HG03432 (cell line): Measurements from ENCODE around the gene UGP2.
"Not testable (repeated sequence)": the region's sequence is repeated elsewhere in the genome, so short reads cannot be mapped to it uniquely, and the experiment has no call there.

Source experiments
- ATAC-seq: cut with Tn5 transposase; IDR thresholded peaks from one replicate; pipeline ENCODE4 v1.9.1; 2021; ENCODE audit warnings: mild to moderate bottlenecking, moderate library complexity; ENCODE audit not compliant: unreplicated experiment

UGP2 gene

DNA sequence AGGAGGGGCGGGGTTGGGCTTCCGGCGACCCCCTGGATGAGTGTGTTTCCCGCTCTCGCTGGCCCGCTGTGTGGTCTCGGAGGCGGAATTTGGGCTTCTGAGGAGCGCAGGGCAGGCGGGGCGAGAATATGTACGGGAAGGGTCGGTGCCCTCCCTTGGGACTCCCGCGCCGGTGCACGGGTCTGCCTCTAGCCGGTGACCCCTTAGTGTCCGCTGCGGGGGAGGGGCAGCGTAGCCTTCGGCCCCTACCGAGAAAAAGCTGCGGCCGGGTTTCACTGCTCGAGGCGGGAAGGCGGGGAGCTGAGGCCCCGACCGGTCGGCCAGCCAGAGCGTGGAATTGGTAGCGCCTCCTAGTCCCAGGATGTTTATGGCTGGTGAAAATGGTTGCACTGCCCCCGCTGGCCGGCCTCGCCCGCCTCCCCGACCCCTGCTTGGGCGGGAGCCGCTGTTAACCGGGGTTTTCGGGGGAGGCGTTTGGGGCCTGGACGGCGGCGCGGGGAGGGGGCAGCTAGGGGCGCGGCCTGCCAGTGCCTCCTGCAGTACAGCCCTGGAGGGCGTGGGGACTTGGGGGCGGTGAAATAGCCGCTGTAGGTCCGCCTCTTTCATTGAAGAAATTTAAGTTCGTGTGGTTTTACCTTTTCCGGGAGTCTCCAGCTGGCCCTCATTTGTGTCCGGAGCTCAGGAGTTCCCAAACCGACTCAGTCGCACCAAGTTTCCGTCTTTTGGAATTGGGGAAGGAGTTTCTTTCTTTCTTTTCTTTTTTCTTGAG lies at the start of gene UGP2:
Gene UGP2 (plus strand): TSS at position 643 of the 769 bp plus-strand sequence. CDS start 290 bp downstream, outside the sequence.
- peak; percentile 70 for ATAC-seq

DNA sequence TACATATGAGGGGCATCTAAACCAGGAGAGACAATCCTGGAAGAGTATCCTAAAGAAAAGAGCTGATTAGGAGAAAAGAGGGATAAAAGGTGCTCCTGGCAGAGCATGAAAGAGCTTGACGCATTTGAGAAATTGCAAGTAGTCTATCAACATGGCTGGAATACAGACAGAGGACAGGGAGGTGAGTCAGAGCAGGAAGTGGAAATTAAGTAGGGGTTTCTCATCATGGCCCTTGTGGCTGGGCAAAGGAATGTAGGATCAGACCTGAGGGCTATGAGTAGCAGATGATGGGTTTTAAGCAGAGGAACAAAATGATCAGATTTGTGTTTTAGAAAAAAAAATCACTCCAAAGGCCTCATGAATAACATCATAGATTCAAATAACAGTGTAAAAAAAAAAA lies 49.2 kb upstream of the UGP2 start:
- ATAC-seq: no peak

DNA sequence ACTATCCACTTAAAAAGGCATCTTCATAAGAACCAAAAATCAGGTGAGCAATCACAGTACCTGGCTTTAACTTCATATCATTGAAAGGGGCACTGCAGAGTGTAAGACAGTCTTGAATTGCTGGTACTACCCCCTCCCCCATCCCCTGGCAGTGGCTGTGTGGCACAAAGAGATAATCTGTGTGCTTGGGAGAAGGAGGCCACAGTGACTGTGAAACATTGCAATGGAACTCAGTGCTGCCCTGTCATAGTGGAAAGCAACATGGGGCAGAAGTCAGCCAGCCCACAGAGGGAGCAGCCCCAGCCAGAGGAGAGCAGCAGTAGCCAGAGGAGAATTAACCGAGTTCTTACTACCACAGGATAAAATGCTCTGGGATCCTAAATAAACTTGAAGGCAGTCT lies 45.3 kb upstream of the UGP2 start:
- no peak for ATAC-seq

DNA sequence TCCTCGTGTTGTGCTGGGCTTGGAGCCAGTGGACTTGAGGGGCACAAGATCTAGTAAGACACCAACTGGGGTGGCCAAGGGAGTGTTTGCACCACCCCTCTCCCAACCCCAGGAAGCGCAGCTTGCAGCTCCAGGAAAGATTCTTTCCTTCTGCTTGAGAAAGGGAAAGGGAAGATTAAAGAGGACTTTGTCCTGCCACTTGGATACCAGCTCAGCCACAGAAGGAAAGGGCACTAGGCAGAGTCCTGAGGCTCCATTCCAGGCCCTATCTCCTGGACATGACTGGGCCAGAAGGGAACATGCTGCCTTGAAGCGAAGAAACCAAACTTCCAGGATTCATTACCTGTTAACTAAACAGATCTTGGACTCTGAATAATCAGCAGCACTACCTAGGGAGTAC lies 44.9 kb upstream of the UGP2 start:
- ATAC-seq: no peak

DNA sequence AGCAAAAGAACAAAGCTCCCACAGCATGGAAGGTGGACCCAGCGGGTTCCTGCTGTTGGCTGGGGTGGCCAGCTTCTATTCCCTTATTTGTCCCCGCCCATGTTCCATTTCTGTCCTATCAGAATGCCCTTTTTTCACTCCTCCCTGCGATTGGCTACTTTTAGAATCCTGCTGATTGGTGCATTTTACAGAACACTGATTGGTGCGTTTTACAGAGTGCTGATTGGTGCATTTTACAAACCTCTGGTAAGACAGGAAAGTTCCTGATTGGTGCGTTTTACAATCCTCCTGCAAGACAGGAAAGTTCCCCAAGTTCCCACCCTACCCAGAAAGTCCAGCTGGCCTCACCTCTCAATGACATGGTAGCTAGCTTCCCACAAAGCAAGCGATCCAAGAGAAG lies 40.2 kb upstream of the UGP2 start:
- no peak for ATAC-seq

DNA sequence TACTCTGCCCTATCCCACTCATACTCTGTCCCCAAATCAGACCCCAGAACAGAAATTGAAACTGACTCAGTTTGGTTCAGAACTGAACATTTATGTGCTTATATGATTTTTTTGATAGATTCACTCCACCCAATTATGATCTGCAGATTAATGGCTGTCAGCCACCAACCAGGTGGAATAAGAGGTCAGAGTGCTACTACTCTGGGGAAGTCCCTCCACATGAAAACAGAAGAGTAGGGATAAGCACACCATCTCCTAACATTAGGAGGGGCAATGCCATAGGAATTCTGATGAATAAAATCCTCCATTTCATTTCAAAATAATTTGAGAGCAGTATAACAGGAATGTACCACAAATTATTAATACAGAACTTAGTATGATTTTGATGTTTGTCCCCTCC lies 36.3 kb upstream of the UGP2 start:
- ATAC-seq: no peak

DNA sequence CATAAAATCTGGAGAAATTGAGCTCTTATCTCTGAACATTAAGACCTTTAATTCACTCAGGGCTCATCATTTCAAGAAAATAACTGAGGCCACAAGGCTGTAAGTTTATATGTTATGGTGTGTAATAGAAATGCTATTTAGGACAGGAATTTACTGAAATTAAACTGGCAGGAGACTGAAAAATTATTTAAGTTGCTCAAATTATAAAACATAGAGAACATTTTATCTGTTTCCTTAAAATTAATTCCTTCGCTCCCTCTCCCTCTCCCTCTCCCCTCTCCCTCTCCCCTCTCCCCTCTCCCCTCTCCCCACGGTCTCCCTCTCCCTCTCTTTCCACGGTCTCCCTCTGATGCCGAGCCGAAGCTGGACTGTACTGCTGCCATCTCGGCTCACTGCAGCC lies 33.7 kb upstream of the UGP2 start:
- ATAC-seq: not testable (repeated sequence)

DNA sequence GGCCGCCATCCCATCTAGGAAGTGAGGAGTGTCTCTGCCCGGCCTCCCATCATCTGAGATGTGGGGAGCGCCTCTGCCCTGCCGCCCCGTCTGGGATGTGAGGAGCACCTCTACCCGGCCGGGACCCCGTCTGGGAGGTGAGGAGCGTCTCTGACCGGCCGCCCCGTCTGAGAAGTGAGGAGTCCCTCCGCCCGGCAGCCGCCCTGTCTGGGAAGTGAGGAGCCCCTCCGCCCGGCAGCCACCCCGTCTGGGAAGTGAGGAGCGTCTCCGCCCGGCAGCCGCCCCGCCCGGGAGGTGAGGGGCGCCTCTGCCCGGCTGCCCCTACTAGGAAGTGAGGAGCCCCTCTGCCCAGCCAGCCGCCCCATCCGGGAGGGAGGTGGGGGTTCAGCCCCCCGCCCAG lies 32.8 kb upstream of the UGP2 start:
- ATAC-seq: not testable (repeated sequence)

DNA sequence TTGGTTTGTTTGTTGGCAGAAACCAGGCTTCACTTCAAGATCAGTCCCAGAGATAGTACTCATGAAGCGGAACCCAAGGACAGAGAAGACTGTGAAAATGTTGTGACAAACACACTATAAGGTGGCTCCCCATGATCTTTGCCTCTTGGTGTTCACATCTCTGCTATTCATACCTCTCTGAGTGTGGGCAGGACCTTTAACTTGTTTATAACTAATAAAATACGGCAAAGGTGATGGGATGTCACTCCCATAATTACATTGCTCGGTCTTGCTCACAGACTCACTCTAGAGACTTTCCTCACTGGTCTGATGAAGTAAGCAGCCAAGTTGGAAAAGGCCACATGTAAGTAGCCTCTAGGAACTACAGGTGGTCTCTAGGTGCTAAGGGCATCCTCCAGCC lies 30.6 kb upstream of the UGP2 start:
- ATAC-seq: no peak

DNA sequence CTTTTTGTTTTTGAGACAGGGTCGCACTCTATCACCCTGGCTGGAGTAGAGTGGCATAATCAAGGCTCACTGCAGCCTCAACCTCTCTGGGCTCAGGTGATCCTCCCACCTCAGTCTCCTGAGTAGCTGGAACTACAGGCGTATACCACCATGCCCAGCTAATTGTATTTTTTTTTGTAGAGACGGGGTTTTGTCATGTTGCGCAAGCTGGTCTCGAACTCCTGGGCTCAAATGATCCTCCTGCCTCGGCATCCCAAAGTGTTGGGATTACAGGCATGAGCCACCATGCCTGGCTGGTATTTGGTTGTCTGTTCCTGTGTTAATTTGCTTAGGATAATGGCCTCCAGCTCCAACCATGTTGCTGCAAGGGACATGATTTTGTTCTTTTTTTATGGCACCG lies 29.8 kb upstream of the UGP2 start:
- ATAC-seq: not testable (repeated sequence)

DNA sequence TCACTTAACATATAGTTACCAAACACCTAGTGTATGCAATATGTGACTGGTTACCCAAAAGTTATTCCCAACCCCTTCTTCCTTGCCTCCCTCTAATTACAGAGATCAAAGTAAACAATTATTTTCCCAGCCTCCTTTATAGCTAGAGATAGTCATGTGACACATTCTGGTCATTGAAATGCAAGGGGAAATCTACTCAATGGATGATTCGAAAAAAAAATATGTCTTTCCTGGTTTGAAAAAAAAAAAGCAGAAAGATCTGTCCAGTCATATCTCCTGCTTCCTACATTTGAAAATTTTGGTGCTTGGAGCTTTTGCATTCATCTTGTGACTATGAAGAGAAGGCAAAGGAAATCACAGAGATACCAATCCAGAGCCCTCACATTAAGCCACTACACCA lies 27.6 kb upstream of the UGP2 start:
- no peak for ATAC-seq

DNA sequence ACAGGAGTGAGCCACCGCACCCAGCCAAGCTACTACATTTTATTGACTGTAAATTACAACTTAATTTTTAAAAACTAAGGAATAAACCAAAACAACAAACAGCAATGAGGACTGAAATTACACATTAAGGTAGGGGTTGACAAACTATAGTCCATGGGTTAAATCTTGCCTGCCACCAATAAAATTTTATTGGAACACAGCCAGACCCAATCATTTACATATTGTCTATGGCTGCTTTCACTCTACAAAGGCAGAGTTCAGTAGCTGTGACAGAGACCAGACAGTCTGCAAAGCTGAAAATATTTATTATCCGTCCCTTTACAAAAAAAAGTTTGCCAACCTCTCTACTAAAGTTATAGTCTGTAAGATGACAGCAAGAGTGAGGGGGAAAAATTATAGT lies 24.3 kb upstream of the UGP2 start:
- no peak for ATAC-seq

DNA sequence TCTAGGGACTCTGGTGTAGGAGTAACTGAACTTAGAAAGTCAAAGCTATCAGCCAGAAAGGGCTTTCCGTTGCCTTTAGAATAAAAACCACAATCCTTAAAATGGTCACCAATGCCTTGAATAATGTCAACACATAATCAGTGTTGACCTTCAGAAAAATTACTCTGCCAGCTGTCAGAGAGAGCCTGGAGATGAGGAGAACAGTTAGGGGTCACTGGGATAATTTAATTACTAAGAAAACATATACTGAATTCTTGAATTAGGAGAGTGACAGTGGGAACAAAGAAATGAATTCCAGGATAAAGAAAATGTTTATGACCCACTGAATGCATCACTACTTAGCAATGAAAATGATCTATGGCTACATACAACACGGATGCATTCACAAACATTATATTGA lies 23.4 kb upstream of the UGP2 start:
- ATAC-seq: no peak

DNA sequence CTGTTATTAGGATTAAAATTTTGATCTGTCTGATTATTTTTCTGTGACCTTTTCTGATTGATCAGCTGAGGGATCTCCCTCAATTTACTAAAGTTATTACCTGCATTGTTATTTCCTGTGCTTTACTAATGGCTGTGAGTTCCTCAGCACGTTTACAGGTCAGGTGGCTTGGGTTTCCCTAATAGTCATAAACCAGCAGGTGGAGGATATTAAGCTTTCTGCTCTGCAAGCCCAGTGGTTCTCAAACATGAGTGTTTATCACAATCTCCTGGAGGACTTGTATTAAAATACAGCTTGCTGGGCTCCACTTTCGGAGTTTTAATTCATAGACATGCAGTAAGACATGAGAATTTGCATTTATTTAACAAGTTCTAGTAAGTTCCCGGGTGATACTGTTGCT lies 22.4 kb upstream of the UGP2 start:
- ATAC-seq: no peak

DNA sequence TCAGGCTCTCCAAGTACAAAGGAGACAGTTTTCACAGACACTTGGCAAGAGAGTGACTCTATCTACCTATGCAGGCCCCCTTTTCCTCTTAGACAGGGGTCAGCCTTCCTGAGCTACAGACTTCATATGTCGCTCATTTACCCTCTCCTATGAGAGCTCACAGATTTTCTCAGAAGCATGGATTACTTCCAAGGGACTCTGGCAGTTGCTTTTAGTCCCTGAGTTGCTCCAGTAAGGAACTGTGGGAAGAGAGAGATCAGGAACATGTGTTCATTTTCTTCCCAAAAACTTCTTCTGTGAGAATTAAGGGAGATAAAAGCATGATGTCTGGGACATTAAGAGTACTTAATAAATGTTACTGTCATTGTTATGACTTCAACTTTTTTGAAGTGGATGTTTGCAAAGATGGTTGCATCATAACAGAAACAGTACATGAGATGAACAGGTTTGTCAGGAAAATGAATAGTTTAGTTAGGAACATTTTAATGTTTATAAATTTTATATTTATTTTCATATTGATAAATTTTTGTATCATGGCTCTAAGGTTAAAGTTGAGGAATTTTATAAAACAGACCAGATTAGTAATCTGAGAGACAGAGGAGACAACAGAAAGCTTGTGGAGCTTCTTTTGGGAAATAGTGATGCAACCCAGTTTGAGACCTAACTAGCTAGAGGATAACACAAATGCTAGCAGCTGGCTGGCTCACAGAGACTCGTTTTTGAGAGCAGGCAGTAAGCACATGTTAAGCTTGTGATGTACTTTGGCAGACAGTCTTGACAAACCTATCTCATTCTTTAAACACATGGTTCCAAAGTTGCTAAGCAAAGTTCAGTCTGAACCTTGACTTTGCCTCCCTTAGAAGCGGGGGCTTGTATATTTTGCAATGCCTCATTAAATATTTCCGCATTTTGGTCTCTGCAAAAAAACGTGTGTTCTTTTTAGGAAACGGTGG lies 21.7 kb upstream of the UGP2 start:
- ATAC-seq: no peak

DNA sequence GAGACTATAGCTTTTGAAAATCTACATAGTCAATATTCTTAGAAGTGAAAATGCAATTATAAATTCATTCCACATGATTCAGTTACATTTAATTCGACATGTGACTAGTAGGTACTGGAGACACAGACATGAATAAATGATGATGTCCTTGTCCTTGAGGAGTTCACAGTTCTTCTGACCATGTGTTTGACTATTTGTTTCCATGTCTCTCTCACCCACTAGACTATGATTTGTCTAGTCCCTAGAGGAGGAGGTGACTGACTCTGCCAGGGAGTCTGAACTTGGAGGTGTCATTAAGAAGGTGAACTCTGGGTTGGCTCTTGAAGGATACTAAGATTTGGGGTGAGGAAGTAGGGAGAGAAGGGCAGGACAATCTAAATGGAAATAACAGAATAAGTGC lies 20.7 kb upstream of the UGP2 start:
- ATAC-seq: no peak

DNA sequence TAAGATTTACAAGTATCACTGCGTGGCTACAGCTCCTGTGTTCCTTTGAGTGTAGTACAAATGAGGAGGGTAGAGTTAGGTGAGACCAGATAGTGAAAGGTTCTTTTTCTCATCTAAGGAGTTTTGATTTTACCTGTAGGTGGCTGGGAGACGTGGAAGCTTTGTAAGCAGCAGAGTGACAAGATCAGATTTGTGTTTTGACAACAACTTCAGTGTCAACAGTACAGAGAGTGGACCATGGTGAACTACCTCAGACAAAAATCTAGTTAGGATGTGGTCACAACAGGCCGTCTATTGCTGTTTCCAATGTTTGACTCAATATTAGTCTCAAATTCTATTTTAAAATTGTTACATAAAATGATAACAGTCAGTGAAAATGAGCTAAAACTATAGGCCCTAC lies 20.3 kb upstream of the UGP2 start:
- no peak for ATAC-seq

DNA sequence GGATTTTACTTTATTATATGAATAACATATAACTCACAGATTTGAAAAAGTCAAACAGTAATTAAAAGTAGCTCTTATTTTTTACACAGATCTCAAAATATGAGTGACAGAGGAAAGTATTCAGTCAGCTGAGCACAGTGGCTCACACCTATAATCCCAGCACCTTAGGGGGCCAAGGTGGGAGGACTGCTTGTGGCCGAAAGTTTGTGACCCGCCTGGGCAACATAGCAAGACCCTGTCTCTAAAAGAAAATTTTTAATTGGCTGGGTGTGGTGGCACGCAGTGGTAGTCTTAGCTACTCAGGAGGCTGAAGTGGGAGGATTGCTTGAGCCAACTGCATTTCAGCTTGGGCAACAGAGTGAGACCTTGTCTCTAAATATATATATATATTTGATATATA lies 19.2 kb upstream of the UGP2 start:
- ATAC-seq: no peak

DNA sequence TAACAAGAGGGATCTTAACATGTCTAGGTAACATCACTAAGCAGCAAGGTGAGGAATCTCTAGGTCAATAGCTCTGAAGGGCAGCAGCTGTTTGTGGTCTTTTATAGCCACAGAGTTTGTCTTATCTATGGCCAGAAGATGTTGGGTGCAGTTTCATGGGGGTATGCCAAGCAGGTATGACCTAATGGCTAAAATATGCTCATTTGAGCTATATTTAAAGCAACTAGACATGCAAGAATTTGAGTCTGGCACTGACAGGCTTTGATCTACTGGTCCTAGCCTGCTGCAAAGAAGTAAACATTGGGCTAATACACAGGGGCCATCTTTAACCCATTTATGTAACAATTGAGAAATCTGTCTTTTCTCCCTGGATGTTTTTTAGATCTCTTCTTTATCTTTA lies 13.9 kb upstream of the UGP2 start:
- no peak for ATAC-seq

DNA sequence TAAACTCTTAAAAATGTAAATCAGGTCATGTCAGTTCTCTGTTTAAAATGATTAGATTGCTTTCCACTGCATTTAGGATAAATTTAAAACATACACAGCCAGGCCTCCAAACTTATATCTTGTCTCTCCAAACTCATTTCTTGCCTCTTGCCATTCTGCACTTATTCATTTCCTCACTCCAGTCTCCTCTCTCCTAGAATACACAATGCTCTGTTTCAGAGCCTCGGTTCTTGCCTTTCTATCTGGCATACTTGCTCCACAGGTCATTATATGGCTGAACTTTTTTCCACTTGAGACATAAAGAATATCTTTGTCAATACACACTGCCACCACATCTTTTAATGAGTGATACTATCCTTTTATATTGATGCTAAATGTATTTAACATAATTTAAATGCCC lies 10.5 kb upstream of the UGP2 start:
- ATAC-seq: no peak

DNA sequence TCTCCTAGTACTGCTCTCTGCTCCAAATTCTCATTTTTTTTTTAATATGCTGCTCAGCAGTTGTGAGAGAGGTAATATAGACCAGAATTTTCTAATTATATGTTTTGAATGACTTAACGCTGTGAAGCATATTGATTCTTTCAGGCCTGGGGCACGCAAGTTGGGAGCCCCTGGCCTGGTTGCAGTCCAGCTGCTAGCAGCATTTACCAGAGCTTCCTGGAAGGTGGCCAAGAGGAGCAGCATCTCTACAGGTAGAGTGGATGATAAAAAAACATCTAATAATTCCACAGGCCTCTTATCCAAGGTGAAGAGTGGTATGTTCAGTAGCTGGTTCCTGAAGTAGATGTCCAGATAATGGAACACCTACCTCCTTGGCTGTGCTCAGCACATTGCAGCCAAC lies 7.3 kb upstream of the UGP2 start:
- no peak for ATAC-seq

DNA sequence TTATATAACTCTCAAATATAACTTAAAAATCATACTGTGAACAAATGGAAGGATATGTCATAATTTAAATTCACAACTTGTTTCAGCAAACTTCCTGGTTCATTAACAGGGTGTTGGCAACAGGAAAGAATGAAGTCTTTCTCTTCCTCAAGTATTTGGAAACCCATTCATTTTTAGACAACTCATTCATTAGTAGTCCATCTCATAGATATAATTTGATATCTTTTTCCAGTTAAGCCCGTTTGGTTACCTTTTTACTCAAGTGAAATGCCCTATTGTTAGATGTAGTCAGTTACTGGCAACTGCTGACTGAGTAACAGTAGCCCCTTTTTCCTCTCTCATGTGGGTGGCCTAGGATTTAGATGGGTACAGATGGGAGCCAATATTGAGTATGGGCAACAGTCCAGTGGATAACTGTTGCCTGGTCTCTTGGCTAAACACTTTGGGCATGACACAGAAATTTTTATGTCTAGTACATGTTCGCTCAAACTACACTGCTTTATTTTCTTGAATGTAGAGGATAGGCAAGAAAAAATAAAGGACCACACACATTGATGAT lies 4.6 kb upstream of the UGP2 start:
- ATAC-seq: no peak
